CMK (cell line): Measurements from ENCODE around the gene POU2AF2.
A peak's percentile ranks its signal among the peaks of the same experiment; 100 is the strongest.
"Not testable (repeated sequence)": the region's sequence is repeated elsewhere in the genome, so short reads cannot be mapped to it uniquely, and the experiment has no call there.

ENCODE experiments used
- DNase-seq: peaks from one replicate; pipeline ENCODE4 v3.0.0-alpha.2; 2010; ENCODE audit warnings: low read depth

POU2AF2 gene

GRCh38 chr11:111245425-111245824, at the start of gene POU2AF2:
Gene POU2AF2, plus strand, starts transcription at chr11:111245725. Its CDS starts 129 bp downstream, at chr11:111245854.
- no peak for DNase-seq

GRCh38 chr11:111200010-111200534, 45.5 kb upstream of the POU2AF2 start:
- no peak for DNase-seq

GRCh38 chr11:111204211-111204610, 41.3 kb upstream of the POU2AF2 start:
- DNase-seq: no peak

GRCh38 chr11:111205632-111206385, 39.7 kb upstream of the POU2AF2 start:
- no peak for DNase-seq

GRCh38 chr11:111206472-111206871, 39.1 kb upstream of the POU2AF2 start:
- no peak for DNase-seq

GRCh38 chr11:111207213-111207612, 38.3 kb upstream of the POU2AF2 start:
- no peak for DNase-seq

GRCh38 chr11:111209543-111210355, 35.8 kb upstream of the POU2AF2 start:
- DNase-seq: no peak

GRCh38 chr11:111213256-111213655, 32.3 kb upstream of the POU2AF2 start:
- no peak for DNase-seq

- DNase-seq: no peak
Observed at GRCh38 chr11:111220721-111221120, 24.8 kb upstream of the POU2AF2 start.

- no peak for DNase-seq
Observed at GRCh38 chr11:111221208-111221607, 24.3 kb upstream of the POU2AF2 start.

GRCh38 chr11:111221936-111222335, 23.6 kb upstream of the POU2AF2 start:
- DNase-seq: not testable (repeated sequence)

GRCh38 chr11:111222821-111223455, 22.6 kb upstream of the POU2AF2 start:
- not testable (repeated sequence) for DNase-seq

GRCh38 chr11:111225881-111226280, 19.6 kb upstream of the POU2AF2 start:
- no peak for DNase-seq

- DNase-seq: peak; percentile 81
Observed at GRCh38 chr11:111229604-111230003, 15.9 kb upstream of the POU2AF2 start.

- DNase-seq: no peak
Observed at GRCh38 chr11:111230122-111230465, 15.4 kb upstream of the POU2AF2 start.

- no peak for DNase-seq
Observed at GRCh38 chr11:111231836-111232235, 13.7 kb upstream of the POU2AF2 start.

GRCh38 chr11:111236383-111236782, 9.1 kb upstream of the POU2AF2 start:
- no peak for DNase-seq

- DNase-seq: no peak
Observed at GRCh38 chr11:111237926-111238325, 7.6 kb upstream of the POU2AF2 start.

GRCh38 chr11:111246956-111247355, 1.4 kb downstream of the POU2AF2 start:
- DNase-seq: no peak

- no peak for DNase-seq
Observed at GRCh38 chr11:111250936-111251335, 5.4 kb downstream of the POU2AF2 start.

- DNase-seq: no peak
Observed at GRCh38 chr11:111253131-111253530, 7.6 kb downstream of the POU2AF2 start.

GRCh38 chr11:111253630-111254029, 8.1 kb downstream of the POU2AF2 start:
- no peak for DNase-seq

- no peak for DNase-seq
Observed at GRCh38 chr11:111258046-111258445, 12.5 kb downstream of the POU2AF2 start.
